Adrenal gland (tissue), 12 donors: ENCODE measurements around the gene NCEH1. TPM values are rescaled to one million over a fixed set of nuclear protein-coding genes. Genes with fewer than 3 reads are reported as not detected.

Source experiments
- DNase-seq, 7 donors: peaks; one replicate each; pipeline ENCODE4 v3.0.0-alpha.2; 2019 to 2020
- H3K27ac ChIP-seq, 5 donors: fragments of 200-600 bp; sonication (generic) in 4 of 5; 1 replicate in 3 of 5; 2 replicates in 2 of 5; pipeline versions ENCODE4 v1.5.1 to v1.8.0; 2016 to 2020; ENCODE audit warnings: mild to moderate bottlenecking in 1 of 5
- H3K27me3 ChIP-seq: fragments of 200-600 bp; 2 replicates; pipeline ENCODE4 v1.8.0; 2021
- H3K36me3 ChIP-seq, 2 donors: fragments of 200-600 bp; replicated peaks in 1 of 2; 1 replicate in 1 of 2; 2 replicates in 1 of 2; pipeline versions ENCODE4 v1.5.1 to v1.8.0; 2018 to 2022
- H3K4me1 ChIP-seq, 2 donors: fragments of 200-600 bp; replicated peaks in 1 of 2; 1 replicate in 1 of 2; 2 replicates in 1 of 2; pipeline versions ENCODE4 v1.5.1 to v1.8.0; 2018 to 2021
- H3K4me3 ChIP-seq, 4 donors: fragments of 200-600 bp; sonication (generic) in 3 of 4; one replicate each; pipeline ENCODE4 v1.5.1; 2016 to 2018
- H3K9me3 ChIP-seq, 3 donors: fragments of 200-600 bp; sonication (generic) in 1 of 3; replicated peaks in 1 of 3; 1 replicate in 2 of 3; 2 replicates in 1 of 3; pipeline versions ENCODE4 v1.5.1 to v1.8.0; 2016 to 2021
- CTCF ChIP-seq, 6 experiments: fragments of 450-650 bp in 4 of 6; fragments of 200-600 bp in 2 of 6; sonication (generic) in 1 of 6; IDR thresholded peaks; 1 replicate in 5 of 6; 2 replicates in 1 of 6; pipeline versions ENCODE4 v1.5.1 to v1.8.0; 2016 to 2021; ENCODE audit warnings: antibody characterized with exemption in 6 of 6, mild to moderate bottlenecking in 2 of 6, moderate library complexity in 1 of 6
- POLR2A ChIP-seq, 2 donors: fragments of 450-650 bp; IDR thresholded peaks; one replicate each; pipeline ENCODE4 v1.6.1; 2017; ENCODE audit warnings: antibody characterized with exemption in 2 of 2, mild to moderate bottlenecking in 2 of 2, moderate library complexity in 1 of 2
- WGBS, 4 donors: extraction: QIAGEN DNeasy Blood & Tissue Kit in 2 of 4; methylation state at CpG; one replicate each; pipeline versions ENCODE4 v1.1.5 to v1.1.7; 2013 to 2017; 5-methylcytosine and 5-hydroxymethylcytosine counted together
- intact Hi-C, 2 donors: fragments of 100-400 bp; cut with DNase I; formaldehyde crosslinking; loops; one replicate each; pipeline versions ENCODE4 v1.14.1 to v1.15.0; 2022 to 2023
- polyA plus RNA-seq, 3 donors: library from polyadenylated mRNA; stranded (reverse); fragments of 200-250 nt in 2 of 3; fragments of 350-450 nt in 1 of 3; fragmentation: Illumina TruSeq in 1 of 3; extraction: RNeasy Lipid Tissue Mini Kit (QIAGEN cat#74804) in 1 of 3; gene quantifications; one replicate each; pipeline ENCODE4 v1.2.3, GENCODE V29; 2013 to 2014
- total RNA-seq, 9 donors: library from RNA; depleted of rRNA in 4 of 9; stranded (reverse); fragments of >200 nt in 4 of 9; fragments of 120-200 nt in 1 of 9; fragmentation: NEBNext Ultra II Directional in 1 of 9; extraction: Animal tissue kit (Norgen Biotek cat#: 25700) in 1 of 9; gene quantifications; one replicate each; pipeline versions ENCODE4 v1.1.0 to v1.2.4, GENCODE V29; 2013 to 2023
- donor health status: healthy with polysubstance abuse.
- donor health status: Bipolar disorder and iron deficiency.
- donor health status: DM: yes; HTN: yes; CAD: no.
- donor health status: DM: no; HTN: no; CAD: no.
- donor health status: DM: no; HTN: no; CAD: no.
- donor health status: DM: yes; HTN: yes; CAD: no.

Gene NCEH1
- total and polyA plus RNA-seq, 12 donors = 5.8 to 55.3 (median 39.4) TPM

DNA sequence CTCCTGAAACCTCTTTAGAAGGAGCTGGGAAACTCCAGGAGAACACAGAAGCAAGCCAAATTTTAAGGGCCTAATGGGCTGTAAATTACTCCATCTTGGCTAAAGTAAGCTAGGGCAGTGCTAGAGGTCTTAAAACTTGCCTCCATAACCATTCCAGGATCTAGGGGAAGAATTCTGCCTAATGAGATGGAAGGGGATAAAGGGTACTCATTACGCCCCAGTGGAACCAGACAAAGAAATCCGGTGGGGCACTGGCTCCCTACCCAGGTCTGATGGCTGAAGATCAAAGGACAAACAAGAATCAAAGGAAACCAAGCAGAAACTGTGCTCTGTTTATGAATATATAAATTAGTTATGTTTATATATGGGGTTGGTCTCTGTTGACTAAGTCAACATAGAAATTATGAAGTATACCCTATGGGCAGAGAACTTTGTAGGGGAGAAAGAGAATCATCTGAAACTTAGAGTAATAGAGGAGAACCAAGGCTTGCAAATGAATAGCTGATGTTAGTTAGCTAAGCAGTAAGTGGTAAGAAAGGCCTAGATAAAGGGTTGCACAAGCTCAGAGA is 57.8 kb downstream of the NCEH1 start:
- Histone ChIP-seq H3K36me3 (no peaks in the 10 kb centered on the region), H3K27ac (no peak overlapping the region), H3K9me3 (no peaks in the 10 kb centered on the region), H3K4me3 (no peak overlapping the region), H3K27me3 (no peaks in the 10 kb centered on the region), H3K4me1 (peaks cover 15 to 21% of the 10 kb centered on the region in 2 donors)
- WGBS, 4 donors = 89 to 100% (median 94%) methylated on average over 2 of the region's 2 CpGs
- DNase-seq = no peak
- intact Hi-C loops = no loop called here
- TF ChIP-seq CTCF (IDR thresholded peaks at IDR 0.05) = no peak
- no peak for TF ChIP-seq POLR2A (IDR thresholded peaks at IDR 0.05)

GRCh38 chr3:172651936-172652625 is 58.8 kb downstream of the NCEH1 start:
- Histone ChIP-seq H3K27me3 (no peaks in the 10 kb centered on the region), H3K27ac (no peak overlapping the region), H3K9me3 (no peaks in the 10 kb centered on the region), H3K4me3 (no peak overlapping the region), H3K36me3 (no peaks in the 10 kb centered on the region), H3K4me1 (peaks cover 23 to 26% of the 10 kb centered on the region in 2 donors)
- WGBS, 4 donors = 0 to 43% (median 20%) methylated on average over 1 of the region's 1 CpG
- TF ChIP-seq POLR2A (IDR thresholded peaks at IDR 0.05) (no peak), CTCF (IDR thresholded peaks at IDR 0.05) (no peak)
- intact Hi-C loops = no loop called here
- no peak for DNase-seq

- TF ChIP-seq POLR2A (IDR thresholded peaks at IDR 0.05) (no peak), CTCF (IDR thresholded peaks at IDR 0.05) (no peak)
- Histone ChIP-seq H3K27ac (no peak overlapping the region), H3K9me3 (no peaks in the 10 kb centered on the region), H3K27me3 (no peaks in the 10 kb centered on the region), H3K36me3 (no peaks in the 10 kb centered on the region), H3K4me1 (peaks cover 30 to 33% of the 10 kb centered on the region in 2 donors), H3K4me3 (no peak overlapping the region)
- intact Hi-C loops = no loop called here
- WGBS, 4 donors = 93 to 97% (median 96%) methylated on average over 6 of the region's 6 CpGs
- no peak for DNase-seq
Measured at GRCh38 chr3:172649987-172650386, 60.9 kb downstream of the NCEH1 start.

- H3K27ac ChIP-seq = peak overlapping the region in 2 of 5 donors; percentile 6 to 19
- intact Hi-C loops = no loop called here
- TF ChIP-seq CTCF (IDR thresholded peaks at IDR 0.05) = no peak
- no peak for TF ChIP-seq POLR2A (IDR thresholded peaks at IDR 0.05)
- 73 to 85% (median 78%) methylated on average over 9 of the region's 9 CpGs for WGBS, 4 donors
- H3K27me3 ChIP-seq = no peaks in the 10 kb centered on the region
- no peaks in the 10 kb centered on the region for H3K9me3 ChIP-seq
- H3K36me3 ChIP-seq = no peaks in the 10 kb centered on the region
- no peak overlapping the region for H3K4me3 ChIP-seq
- peaks cover 30 to 33% of the 10 kb centered on the region in 2 donors for H3K4me1 ChIP-seq
- no peak for DNase-seq
Measured at GRCh38 chr3:172648747-172649146, 62.1 kb downstream of the NCEH1 start.
